T-helper 17 cell (primary cell): ENCODE data around the gene SFTPA2. TPM values are rescaled to one million over a fixed set of nuclear protein-coding genes. Genes with fewer than 3 reads are reported as not detected.
"Not testable (repeated sequence)": the region's sequence is repeated elsewhere in the genome, so short reads cannot be mapped to it uniquely, and the experiment has no call there.

Source experiments
- ATAC-seq: fragments of 150-1000 bp; cut with Tn5 transposase; 2 replicates; pipeline ENCODE4 v1.10.0; 2021; ENCODE audit warnings: mild to moderate bottlenecking, moderate library complexity
- DNase-seq, 3 donors: peaks; one replicate each; pipeline versions ENCODE4 v3.0.0 to v3.0.0-alpha.2; 2020 to 2021
- H3K9me3 ChIP-seq: one replicate; pipeline ENCODE4 v1.7.0; 2013; ENCODE audit warnings: low read length, mild to moderate bottlenecking; ENCODE audit not compliant: control insufficient read depth, poor library complexity, severe bottlenecking
- H3K27ac Mint-ChIP-seq: one replicate; pipeline ENCODE4 v1.8.0; 2022; ENCODE audit warnings: mild to moderate bottlenecking, moderate library complexity, mixed read lengths
- H3K27me3 Mint-ChIP-seq: one replicate; pipeline ENCODE4 v1.8.0; 2022; ENCODE audit warnings: mixed read lengths
- H3K36me3 Mint-ChIP-seq: one replicate; pipeline ENCODE4 v1.8.0; 2022; ENCODE audit warnings: low read depth, mixed read lengths
- H3K4me1 Mint-ChIP-seq: one replicate; pipeline ENCODE4 v1.8.0; 2022; ENCODE audit warnings: mild to moderate bottlenecking, mixed read lengths
- H3K4me3 Mint-ChIP-seq: one replicate; pipeline ENCODE4 v1.8.0; 2022; ENCODE audit warnings: mild to moderate bottlenecking, moderate library complexity, mixed read lengths
- total RNA-seq, 4 donors: library from RNA in 2 of 4; stranded (reverse) in 2 of 4; gene quantifications; one replicate each; pipeline ENCODE4 v1.2.3 and lab custom pipeline; 2022 to 2026

Gene SFTPA2
- total RNA-seq, 2 donors from 2014 or later, result not detected

DNA sequence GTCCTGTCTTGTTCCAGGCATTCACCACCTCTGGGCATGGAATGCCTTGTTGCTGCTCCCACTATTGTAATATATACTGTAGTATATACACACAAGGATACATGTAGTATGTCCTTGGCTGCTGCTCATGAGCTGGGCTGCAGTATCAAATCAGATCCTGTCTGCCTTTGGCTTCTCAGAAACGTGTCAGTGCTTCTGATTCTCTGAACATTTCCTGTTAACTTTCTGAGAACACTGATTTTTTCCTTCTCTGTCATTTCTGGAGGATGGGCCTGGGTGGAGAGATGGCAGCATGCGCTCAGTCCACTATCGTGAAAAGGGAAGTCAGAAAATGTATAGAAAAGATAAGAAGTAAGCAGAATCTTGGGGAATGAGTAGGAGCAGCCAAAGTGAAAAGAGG lies 12.2 kb downstream of the SFTPA2 start:
- DNase-seq, result no peak
- peak overlapping the region; percentile 74 for H3K4me3 Mint-ChIP-seq
- H3K27me3 Mint-ChIP-seq, result no peaks in the 10 kb centered on the region
- H3K4me1 Mint-ChIP-seq, result peaks cover 33% of the 10 kb centered on the region
- H3K27ac Mint-ChIP-seq, result peak overlapping the region; percentile 93
- ATAC-seq, result peak; percentile 40
- no peaks in the 10 kb centered on the region for H3K36me3 Mint-ChIP-seq
- H3K9me3 ChIP-seq, result no peaks in the 10 kb centered on the region

DNA sequence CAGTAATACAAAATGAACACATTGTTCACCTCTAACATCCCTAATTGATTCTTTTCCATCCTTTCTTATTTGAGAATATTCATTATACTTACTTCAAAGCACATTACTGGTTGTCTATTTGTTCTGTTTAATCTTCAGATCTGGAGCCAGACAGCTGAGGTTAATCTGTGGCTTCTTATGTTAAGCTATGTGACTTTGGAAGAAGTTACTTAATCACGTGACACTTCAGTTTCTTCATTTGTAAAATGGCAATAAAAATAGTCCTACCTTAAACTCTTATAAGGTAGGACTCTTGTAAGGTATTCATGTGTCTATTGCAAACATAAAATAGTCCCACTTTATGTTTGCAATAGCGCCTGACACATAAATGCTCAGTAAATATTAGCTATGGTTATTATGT lies 13.1 kb downstream of the SFTPA2 start:
- Mint-ChIP-seq H3K4me1 (peaks cover 36% of the 10 kb centered on the region), H3K27ac (peak overlapping the region; percentile 93), H3K4me3 (peak overlapping the region; percentile 74)
- H3K27me3 Mint-ChIP-seq, H3K9me3 ChIP-seq, DNase-seq, H3K36me3 Mint-ChIP-seq: not testable (repeated sequence)
- ATAC-seq, result peak; percentile 61

DNA sequence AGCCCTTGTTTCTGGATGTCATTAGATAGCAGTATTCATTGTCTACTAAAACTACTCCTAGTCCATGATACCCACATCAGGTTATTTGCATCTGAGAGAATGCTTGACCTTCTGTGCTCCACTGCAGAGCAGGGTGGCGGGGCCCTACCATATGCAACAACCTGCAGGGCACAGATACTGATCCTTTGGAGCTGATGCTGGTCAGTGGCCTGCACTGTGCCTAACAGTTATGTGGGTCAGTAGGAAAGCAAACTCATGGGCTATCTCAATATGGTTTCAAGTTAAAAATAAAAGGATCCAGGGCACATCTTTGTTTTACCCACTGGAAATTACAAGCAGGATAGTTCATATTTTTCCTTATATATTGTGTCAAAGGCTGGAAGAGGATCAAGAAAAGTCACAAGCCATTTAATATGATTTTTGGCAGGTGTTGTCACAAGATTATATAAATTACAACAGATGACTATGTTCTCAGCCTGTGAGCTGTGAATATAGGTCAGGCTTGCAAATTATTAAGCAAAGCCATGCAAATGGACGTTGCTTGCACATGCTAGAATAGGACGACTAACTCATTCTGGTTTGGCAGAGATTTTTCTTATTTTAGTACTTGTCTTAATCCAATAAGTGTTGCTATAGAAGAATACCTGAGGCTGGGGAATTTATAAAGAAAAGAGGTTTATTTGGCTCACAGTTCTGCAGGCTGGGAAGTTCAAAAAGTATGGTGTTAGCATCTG lies 15.1 kb downstream of the SFTPA2 start:
- not testable (repeated sequence) for H3K27ac Mint-ChIP-seq, H3K4me3 Mint-ChIP-seq, H3K36me3 Mint-ChIP-seq, ATAC-seq, DNase-seq, H3K27me3 Mint-ChIP-seq, H3K9me3 ChIP-seq
- peaks cover 39% of the 10 kb centered on the region for H3K4me1 Mint-ChIP-seq

DNA sequence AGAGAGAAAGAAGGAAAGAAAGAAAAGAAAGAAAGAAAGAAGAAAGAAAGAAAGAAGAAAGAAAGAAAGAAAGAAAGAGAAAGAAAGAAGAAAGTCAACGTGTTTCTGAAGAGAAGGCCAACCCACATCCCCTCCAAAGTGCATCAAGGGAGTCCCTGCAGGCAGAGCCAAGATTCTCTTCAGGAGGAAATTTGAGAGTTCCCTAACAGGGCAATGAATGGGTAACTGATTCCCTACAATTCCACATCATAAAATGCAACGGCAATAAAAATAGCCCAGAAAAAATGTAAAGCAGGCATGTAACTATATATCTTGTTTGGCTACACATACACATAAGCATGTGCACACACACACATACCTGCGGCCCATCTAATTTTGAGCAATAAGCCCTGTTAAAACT lies 15.8 kb downstream of the SFTPA2 start:
- ATAC-seq, DNase-seq, H3K4me3 Mint-ChIP-seq, H3K36me3 Mint-ChIP-seq, H3K27ac Mint-ChIP-seq, H3K9me3 ChIP-seq, H3K27me3 Mint-ChIP-seq: not testable (repeated sequence)
- peaks cover 39% of the 10 kb centered on the region for H3K4me1 Mint-ChIP-seq

DNA sequence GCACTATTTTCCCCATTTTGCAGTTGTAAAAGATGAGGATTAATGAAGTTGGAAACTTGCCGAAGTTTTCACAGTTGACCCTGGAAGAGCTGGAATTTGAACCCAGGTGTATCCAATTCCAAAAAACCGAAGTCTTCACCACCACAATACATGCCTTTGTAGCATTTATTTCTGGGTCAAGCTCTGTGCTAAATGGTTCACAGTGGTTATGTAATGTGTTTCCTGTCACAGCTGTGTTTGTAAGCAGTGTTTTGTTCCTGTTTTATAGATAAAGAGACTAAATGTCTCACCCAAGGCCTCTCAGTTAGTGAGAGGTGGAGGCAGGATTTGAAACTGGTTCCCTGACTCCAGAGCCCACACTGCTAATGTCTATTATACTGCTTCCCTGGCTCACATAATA lies 17.6 kb downstream of the SFTPA2 start:
- ATAC-seq, result peak; percentile 59
- no peak for DNase-seq
- Mint-ChIP-seq H3K27ac (peak overlapping the region; percentile 78), H3K36me3 (no peaks in the 10 kb centered on the region), H3K27me3 (no peaks in the 10 kb centered on the region), H3K4me3 (peak overlapping the region; percentile 52), H3K4me1 (peaks cover 31% of the 10 kb centered on the region)
- no peaks in the 10 kb centered on the region for H3K9me3 ChIP-seq

DNA sequence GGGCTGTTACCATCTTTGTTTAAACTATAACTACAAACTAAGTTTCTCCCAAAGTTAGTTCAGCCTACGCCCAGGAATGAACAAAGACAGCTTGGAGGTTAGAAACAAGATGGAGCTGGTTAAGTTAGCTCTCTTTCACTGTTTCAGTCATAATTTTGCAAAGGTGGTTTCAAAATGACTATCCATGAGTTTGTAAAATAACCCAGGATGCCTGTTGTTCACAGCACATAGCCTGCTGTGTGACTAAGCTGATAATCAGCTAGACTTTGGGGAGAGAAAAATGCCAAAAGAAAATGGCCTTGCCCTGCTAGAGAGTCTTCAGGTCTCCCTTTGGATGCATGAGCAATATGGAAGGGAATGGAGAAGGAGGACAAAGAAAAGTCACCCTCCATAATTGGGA lies 19.3 kb downstream of the SFTPA2 start:
- not testable (repeated sequence) for H3K36me3 Mint-ChIP-seq, ATAC-seq, H3K4me3 Mint-ChIP-seq, DNase-seq, H3K27ac Mint-ChIP-seq, H3K27me3 Mint-ChIP-seq, H3K9me3 ChIP-seq
- H3K4me1 Mint-ChIP-seq, result peaks cover 20% of the 10 kb centered on the region

DNA sequence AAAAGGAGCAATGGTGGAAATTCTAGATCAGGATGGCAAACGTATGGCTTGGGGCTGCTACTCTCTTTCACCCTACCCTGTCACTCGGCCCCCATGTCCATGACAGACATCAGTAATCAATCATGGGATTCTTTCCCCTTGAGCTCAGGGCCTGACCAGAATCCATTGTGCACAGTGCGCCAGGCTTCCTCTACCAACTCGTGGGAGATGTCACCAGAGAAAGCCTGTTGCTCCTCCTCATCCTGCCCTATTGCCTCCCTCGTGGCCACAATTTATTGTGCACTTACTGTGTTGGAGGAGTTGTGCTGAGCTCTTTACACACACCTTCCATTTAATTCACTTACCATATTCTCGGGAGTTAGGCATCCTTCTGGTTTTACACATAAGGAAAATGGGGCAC lies 21.9 kb downstream of the SFTPA2 start:
- not testable (repeated sequence) for DNase-seq, H3K4me3 Mint-ChIP-seq, H3K36me3 Mint-ChIP-seq, ATAC-seq, H3K9me3 ChIP-seq, H3K27ac Mint-ChIP-seq, H3K27me3 Mint-ChIP-seq
- peaks cover 16% of the 10 kb centered on the region for H3K4me1 Mint-ChIP-seq

DNA sequence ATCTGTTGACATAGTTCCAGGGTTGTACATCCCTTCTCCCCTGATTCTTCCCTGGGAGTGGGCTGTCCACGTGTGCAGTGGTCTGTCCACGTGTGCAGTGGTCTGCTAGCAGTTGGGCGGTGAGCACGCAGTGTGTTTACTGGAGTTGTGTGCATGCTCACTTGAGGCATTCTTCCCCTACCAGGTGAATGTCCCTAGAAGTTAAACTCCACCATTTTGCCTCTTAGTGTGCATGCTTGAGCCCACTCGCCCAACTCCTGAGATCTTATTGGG lies 26.4 kb downstream of the SFTPA2 start:
- not testable (repeated sequence) for H3K36me3 Mint-ChIP-seq, H3K27ac Mint-ChIP-seq, H3K4me1 Mint-ChIP-seq, H3K4me3 Mint-ChIP-seq, DNase-seq, H3K27me3 Mint-ChIP-seq, ATAC-seq, H3K9me3 ChIP-seq

DNA sequence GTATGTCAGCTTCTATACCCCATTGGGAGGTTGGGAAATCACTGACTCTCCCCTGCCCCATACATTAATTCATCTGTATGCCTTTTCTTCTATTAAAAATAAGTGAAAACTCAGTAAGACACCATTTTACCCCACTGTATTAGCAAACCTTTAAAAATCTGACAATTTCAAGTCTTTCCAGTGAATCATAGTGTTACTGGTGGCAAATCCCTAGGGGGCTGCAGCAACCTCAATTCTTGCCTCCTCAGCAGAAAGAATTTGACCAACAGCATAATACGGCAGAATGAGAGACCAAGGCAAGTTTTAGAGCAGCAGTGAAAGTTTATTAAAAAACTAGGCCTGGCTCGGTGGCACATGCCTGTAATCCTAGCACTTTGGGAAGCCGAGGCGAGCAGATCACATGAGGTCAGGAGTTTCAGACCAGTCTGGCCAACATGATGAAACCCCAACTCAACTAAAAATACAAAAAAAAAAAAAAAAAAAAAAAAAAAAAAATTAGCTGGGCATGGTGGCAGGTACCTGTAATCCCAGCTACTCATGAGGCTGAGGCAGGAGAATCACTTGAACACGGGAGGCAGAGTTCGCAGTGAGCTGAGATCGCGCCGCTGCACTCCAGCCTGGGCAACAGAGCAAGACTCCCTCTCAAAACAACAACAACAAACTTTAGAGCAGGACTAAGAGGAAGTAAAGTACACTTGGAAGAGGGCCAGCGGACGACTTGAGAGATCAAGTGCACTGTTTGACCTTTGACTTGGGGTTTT lies 26.9 kb downstream of the SFTPA2 start:
- H3K36me3 Mint-ChIP-seq, H3K4me1 Mint-ChIP-seq, H3K4me3 Mint-ChIP-seq, H3K9me3 ChIP-seq, DNase-seq, H3K27ac Mint-ChIP-seq, H3K27me3 Mint-ChIP-seq, ATAC-seq: not testable (repeated sequence)

DNA sequence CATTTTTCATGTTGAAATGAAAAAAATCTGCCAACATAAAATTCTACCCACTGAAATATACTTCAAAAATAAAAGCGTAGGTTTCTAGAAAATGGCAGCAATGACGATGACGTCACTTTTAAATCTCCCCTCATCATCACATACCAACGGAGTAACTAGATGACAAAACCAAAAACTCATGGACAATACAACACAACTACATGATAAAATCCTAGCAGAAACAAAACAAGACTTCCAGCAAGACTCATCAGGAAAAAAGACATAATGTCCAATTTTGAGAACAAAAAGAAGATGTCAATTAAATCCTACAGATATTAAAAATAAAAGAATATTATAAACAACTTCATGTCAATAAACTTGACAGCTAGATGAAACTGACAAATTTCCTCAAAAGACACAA lies 31.9 kb downstream of the SFTPA2 start:
- not testable (repeated sequence) for H3K4me3 Mint-ChIP-seq, H3K27me3 Mint-ChIP-seq, H3K9me3 ChIP-seq, H3K4me1 Mint-ChIP-seq, DNase-seq, H3K36me3 Mint-ChIP-seq, H3K27ac Mint-ChIP-seq, ATAC-seq

DNA sequence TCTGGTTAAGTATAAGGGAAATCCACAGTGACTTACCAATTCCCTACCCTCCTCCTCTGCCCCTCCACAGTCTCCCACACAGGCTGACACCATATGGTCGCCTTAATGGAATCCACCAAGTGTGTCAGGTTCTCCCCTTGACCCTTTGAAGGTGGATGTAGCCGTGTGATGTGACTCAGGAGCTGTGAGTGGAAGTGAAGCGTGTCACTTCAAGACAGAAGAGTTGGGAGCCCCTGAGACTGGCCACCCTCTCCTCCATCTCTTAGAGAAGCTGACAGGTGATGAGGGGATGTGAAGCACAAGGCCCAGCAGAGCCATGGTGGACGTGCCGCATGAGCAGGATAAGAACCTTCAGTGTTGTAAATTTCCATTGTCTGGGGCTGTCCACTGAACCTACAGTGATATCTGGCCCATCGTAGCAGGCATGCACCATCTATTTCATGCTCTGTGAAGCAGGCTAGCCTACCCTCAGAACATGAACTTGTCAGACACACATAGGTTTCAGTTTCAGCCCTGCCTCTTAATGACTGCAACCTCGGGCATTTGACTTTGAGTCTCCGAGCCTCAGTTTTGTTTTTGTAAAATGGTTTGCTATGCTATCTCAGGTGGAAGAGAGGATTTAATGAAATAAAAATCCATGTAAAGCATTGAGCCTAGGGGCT lies 35.0 kb downstream of the SFTPA2 start:
- not testable (repeated sequence) for H3K27ac Mint-ChIP-seq, H3K36me3 Mint-ChIP-seq, H3K4me1 Mint-ChIP-seq, H3K4me3 Mint-ChIP-seq, H3K9me3 ChIP-seq, ATAC-seq, DNase-seq
- H3K27me3 Mint-ChIP-seq, result peaks cover 11% of the 10 kb centered on the region

DNA sequence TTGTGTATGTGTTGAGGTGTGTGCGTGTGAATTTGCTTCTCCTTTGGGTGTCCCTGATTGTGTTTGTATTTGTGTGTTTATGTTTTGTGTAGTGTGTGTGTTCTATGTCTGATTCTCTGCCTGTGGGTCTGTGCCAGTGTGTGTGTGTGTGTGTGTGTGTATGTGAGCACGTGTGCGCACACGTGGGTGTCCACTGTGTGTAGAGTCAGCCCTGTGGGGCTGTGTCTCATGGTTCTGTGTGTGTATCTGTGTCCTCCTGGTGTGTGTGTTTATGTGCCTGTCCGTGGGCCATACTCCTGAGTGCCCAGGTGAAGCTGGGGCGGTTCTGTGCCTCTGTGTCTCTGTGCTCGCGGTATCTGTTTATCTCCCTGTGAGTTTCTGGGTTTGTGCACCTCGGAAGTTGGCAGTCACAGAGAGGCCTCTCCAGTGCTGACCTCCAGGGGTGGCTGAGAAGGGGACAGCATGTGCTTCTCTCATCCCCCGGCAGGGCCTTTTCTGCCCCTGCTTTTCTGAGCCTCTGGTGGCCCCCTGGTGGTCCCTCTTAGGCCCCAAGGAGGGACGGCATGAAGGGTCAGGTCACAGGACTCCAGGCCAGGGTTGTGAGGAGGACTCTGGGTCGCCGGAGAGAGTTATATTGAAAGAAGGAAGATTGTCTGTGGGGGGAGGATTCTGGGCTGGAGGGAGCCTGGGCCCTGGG lies 36.9 kb downstream of the SFTPA2 start:
- H3K36me3 Mint-ChIP-seq, H3K9me3 ChIP-seq, H3K4me1 Mint-ChIP-seq, DNase-seq, H3K27ac Mint-ChIP-seq, H3K4me3 Mint-ChIP-seq, ATAC-seq: not testable (repeated sequence)
- H3K27me3 Mint-ChIP-seq, result peaks cover 11% of the 10 kb centered on the region

DNA sequence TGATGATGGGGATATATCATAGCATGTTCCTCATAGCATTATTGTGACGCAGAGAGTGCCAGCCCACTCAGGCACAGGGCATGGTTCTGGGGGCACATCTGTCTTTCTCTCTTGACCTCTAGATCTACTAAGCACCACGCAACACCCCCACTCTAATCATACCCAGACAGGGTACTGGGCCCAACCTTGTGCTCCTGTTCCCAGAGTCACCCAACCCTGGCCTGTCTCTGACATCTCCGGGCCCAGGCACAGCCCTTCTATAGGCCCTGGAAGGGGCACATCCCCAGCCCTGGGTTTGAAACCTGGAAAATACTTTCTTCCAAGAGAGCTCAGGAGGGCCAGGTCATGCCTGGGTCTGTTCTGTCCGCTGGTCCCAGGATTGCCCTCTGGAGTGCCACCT lies 37.7 kb downstream of the SFTPA2 start:
- not testable (repeated sequence) for DNase-seq, ATAC-seq, H3K4me1 Mint-ChIP-seq, H3K27ac Mint-ChIP-seq, H3K4me3 Mint-ChIP-seq, H3K9me3 ChIP-seq, H3K36me3 Mint-ChIP-seq
- peaks cover 11% of the 10 kb centered on the region for H3K27me3 Mint-ChIP-seq
